Effector memory CD4-positive, alpha-beta T cell (primary cell): Measurements from ENCODE around the gene COL1A2.

Experiments used
- DNase-seq, 3 donors: peaks; one replicate each; pipeline ENCODE4 v3.0.0-alpha.2; 2020
- H3K27ac ChIP-seq: 2 replicates; pipeline ENCODE4 v1.7.0; 2013; ENCODE audit warnings: mild to moderate bottlenecking, low read length, moderate library complexity; ENCODE audit not compliant: insufficient read depth, poor library complexity, severe bottlenecking
- H3K27me3 ChIP-seq: replicated peaks from 2 replicates; pipeline ENCODE4 v1.7.0; 2013; ENCODE audit warnings: mild to moderate bottlenecking, low read length; ENCODE audit not compliant: insufficient read depth, control insufficient read depth, poor library complexity, severe bottlenecking
- H3K36me3 ChIP-seq: 2 replicates; pipeline ENCODE4 v1.7.0; 2013; ENCODE audit warnings: mild to moderate bottlenecking, low read length, moderate library complexity; ENCODE audit not compliant: control insufficient read depth, insufficient read depth
- H3K4me1 ChIP-seq: 2 replicates; pipeline ENCODE4 v1.7.0; 2013; ENCODE audit warnings: low read length, mild to moderate bottlenecking; ENCODE audit not compliant: control insufficient read depth, insufficient read depth, poor library complexity, severe bottlenecking
- H3K4me3 ChIP-seq: 2 replicates; pipeline ENCODE4 v1.7.0; 2013; ENCODE audit warnings: low read length, low read depth, mild to moderate bottlenecking; ENCODE audit not compliant: insufficient read depth, poor library complexity, severe bottlenecking
- H3K9me3 ChIP-seq: 2 replicates; pipeline ENCODE4 v1.7.0; 2013; ENCODE audit warnings: mild to moderate bottlenecking, low read length, moderate library complexity; ENCODE audit not compliant: control insufficient read depth

The COL1A2 gene

DNA sequence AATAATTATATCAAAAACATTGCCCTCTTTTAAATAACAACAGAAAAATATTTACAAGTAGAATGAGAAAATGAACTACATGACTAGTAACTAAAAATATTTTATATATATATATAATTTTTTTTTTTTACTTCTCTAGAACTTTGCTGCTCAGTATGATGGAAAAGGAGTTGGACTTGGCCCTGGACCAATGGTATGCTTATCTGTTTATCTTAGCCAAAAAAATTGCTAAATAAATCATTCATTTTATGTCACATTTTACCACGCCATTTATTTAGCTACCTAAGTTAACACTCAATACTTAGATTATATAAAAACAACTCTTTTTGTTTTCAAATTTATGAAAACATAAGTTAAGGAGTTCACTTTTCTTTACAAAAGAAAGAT lies 6.7 kb downstream of the COL1A2 start:
- Histone ChIP-seq H3K9me3 (no peaks in the 10 kb centered on the region), H3K4me3 (no peak overlapping the region), H3K27me3 (peaks cover 7% of the 10 kb centered on the region), H3K4me1 (no peaks in the 10 kb centered on the region), H3K36me3 (no peaks in the 10 kb centered on the region), H3K27ac (no peak overlapping the region)
- no peak for DNase-seq

DNA sequence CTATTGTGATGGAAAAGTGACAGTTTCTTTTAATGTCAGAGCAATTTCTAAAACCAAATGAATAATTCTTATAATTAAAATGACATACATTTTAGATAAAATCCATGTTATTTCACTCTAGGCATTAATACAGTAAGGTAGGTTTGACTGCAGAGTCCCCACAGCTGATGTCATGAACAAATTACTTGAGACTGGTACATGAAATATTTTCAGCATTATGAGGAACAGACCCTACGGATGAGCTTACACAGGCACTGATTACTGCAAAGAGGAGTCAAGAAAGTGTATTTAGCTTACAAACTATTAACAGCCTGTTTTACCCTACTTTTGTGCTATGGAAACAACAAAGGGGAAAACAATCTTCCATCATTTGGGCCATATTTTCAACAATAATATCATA lies 8.9 kb downstream of the COL1A2 start:
- no peak for DNase-seq
- Histone ChIP-seq H3K4me1 (no peaks in the 10 kb centered on the region), H3K27ac (no peak overlapping the region), H3K27me3 (peaks cover 7% of the 10 kb centered on the region), H3K4me3 (no peak overlapping the region), H3K36me3 (no peaks in the 10 kb centered on the region), H3K9me3 (no peaks in the 10 kb centered on the region)

DNA sequence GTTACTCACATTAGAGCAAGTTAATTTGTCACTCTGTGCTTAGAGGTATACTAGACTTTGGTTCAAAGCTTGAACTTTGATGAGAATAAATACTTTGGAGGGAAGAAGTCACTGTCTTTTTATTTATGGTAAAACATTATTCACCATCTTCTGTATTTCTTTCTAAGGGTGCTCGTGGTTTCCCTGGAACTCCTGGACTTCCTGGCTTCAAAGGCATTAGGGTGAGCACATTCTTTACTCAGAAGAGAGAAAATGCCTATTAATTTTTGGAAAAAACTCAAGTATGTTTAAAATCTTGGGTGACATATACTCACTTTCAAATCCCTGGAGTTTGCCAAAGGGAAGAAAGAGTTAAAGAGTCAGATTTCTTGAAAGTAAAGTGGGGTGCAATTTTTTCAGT lies 10.8 kb downstream of the COL1A2 start:
- H3K27me3 ChIP-seq, result peaks cover 4% of the 10 kb centered on the region
- H3K4me3 ChIP-seq, result no peak overlapping the region
- no peaks in the 10 kb centered on the region for H3K9me3 ChIP-seq
- no peaks in the 10 kb centered on the region for H3K4me1 ChIP-seq
- H3K36me3 ChIP-seq, result no peaks in the 10 kb centered on the region
- no peak overlapping the region for H3K27ac ChIP-seq
- no peak for DNase-seq

DNA sequence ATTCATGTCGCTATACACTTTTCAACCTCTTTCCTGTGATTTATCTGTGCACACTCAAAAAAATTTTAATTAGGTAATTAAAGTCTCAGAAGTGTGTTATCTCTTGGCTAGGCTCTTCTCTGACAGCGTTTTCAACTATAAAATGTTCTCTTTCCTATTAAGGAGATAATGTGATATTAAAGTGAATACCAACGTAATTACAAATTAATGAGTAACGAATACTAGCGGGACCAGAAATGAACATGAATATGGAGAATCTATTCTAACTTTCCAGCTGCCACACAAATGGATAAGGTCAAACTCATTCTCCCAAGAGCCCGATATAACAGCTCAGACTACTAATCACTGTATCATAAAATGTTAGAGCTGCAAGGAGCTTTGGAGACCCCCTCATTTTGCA lies 12.0 kb downstream of the COL1A2 start:
- Histone ChIP-seq H3K4me1 (no peaks in the 10 kb centered on the region), H3K4me3 (no peak overlapping the region), H3K36me3 (no peaks in the 10 kb centered on the region), H3K9me3 (no peaks in the 10 kb centered on the region), H3K27me3 (peaks cover 4% of the 10 kb centered on the region), H3K27ac (no peak overlapping the region)
- DNase-seq, result no peak

DNA sequence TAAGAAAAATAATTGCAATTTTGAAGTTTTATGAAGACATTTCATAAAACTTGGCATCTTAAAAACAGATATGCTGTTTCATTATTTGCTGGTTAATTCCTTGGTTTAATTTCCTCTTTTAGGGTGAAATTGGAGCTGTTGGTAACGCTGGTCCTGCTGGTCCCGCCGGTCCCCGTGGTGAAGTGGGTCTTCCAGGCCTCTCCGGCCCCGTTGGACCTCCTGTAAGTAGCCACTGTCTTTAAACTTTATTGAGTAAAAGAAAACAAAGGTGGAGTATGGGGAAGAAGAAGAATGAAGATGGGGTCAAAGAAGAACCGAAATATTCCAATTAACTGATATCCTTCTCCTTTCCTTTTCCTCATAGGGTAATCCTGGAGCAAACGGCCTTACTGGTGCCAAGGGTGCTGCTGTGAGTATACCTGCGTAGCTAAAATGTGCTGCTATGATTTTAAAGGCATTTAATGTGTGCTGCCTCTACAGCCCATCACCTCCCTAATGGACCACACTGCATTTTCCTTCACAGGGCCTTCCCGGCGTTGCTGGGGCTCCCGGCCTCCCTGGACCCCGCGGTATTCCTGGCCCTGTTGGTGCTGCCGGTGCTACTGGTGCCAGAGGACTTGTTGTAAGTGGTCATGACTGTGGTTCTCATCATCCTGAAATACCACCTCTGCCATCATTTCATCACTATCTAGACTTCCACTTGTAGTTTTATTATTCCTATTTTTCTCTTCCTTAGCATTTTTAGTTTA lies 14.7 kb downstream of the COL1A2 start:
- H3K36me3 ChIP-seq, result no peaks in the 10 kb centered on the region

DNA sequence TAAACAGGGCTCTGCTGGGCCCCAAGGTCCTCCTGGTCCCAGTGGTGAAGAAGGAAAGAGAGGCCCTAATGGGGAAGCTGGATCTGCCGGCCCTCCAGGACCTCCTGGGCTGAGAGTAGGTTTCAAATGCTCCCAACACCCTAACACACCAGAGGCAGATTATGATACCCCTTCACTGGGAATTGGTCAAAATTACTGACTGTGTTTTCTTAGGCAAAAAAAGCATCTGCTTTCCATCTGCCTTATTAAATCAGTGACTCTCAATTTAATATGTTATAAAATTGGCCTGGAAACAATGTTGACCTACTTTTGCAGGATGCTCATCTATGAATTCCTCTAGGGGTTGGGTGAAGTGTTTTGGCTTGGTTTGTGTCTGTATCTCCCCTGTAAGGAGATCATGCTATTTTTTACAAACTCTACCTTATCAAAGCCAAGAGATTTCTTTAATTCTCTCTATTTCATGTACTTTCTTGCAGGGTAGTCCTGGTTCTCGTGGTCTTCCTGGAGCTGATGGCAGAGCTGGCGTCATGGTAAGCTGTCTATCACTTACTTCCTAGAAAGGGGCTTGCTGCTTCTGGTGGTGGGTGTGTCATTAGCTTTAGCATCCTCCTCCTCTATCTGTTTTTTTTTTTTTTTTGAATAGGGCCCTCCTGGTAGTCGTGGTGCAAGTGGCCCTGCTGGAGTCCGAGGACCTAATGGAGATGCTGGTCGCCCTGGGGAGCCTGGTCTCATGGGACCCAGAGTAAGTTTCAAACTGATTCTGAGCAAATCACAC lies 15.9 kb downstream of the COL1A2 start:
- no peak overlapping the region for H3K27ac ChIP-seq
- no peaks in the 10 kb centered on the region for H3K27me3 ChIP-seq
- no peaks in the 10 kb centered on the region for H3K4me1 ChIP-seq
- no peaks in the 10 kb centered on the region for H3K9me3 ChIP-seq
- H3K36me3 ChIP-seq, result no peaks in the 10 kb centered on the region
- H3K4me3 ChIP-seq, result no peak overlapping the region
- no peak for DNase-seq

More for the DNA sequence above, 14.7 kb downstream of the COL1A2 start:
- DNase-seq, result no peak
- no peaks in the 10 kb centered on the region for H3K4me1 ChIP-seq
- H3K4me3 ChIP-seq, result no peak overlapping the region
- no peak overlapping the region for H3K27ac ChIP-seq
- H3K27me3 ChIP-seq, result no peaks in the 10 kb centered on the region
- no peaks in the 10 kb centered on the region for H3K9me3 ChIP-seq

DNA sequence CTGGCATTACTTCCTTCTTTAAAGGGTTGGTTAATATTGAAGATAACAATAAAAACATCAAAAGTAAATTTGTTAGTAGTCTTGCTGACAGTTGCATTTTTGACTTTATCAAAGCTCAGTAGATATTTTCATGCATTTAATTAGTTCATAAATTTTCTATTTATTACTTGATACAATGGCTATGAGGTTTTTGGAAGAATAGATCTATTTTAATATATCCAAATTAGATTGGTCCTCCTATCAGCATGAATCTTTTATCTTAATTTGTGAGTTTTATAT lies 16.4 kb downstream of the COL1A2 start:
- no peak for DNase-seq
- no peaks in the 10 kb centered on the region for H3K4me1 ChIP-seq
- no peak overlapping the region for H3K27ac ChIP-seq
- H3K4me3 ChIP-seq, result no peak overlapping the region
- H3K9me3 ChIP-seq, result no peaks in the 10 kb centered on the region
- no peaks in the 10 kb centered on the region for H3K27me3 ChIP-seq
- no peaks in the 10 kb centered on the region for H3K36me3 ChIP-seq

DNA sequence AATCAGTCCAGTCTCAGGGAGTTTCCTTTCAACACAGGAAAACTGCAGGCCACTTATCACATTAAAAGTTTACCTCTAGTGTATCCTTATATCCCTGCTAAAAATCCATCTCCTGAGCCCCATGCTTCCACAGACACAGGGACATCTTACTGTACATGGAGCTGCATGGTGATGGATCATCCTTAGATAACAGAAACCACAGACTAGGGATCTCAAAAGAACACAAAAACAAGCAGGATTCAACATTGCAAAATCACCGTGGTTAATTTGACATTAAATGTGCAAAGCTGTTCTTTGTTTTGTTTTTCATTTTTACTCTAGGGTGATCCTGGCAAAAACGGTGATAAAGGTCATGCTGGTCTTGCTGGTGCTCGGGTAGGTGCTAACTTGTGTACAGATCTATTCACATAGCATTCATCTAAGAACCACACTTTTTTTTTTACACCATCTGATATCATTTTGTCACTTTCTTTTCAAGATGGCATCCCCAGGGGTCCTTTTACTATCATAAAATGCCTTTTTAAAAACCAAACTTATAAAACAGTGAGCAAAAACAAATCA lies 18.1 kb downstream of the COL1A2 start:
- no peaks in the 10 kb centered on the region for H3K4me1 ChIP-seq
- H3K36me3 ChIP-seq, result no peaks in the 10 kb centered on the region
- H3K27ac ChIP-seq, result no peak overlapping the region
- no peak overlapping the region for H3K4me3 ChIP-seq
- no peaks in the 10 kb centered on the region for H3K27me3 ChIP-seq
- H3K9me3 ChIP-seq, result no peaks in the 10 kb centered on the region
- no peak for DNase-seq

DNA sequence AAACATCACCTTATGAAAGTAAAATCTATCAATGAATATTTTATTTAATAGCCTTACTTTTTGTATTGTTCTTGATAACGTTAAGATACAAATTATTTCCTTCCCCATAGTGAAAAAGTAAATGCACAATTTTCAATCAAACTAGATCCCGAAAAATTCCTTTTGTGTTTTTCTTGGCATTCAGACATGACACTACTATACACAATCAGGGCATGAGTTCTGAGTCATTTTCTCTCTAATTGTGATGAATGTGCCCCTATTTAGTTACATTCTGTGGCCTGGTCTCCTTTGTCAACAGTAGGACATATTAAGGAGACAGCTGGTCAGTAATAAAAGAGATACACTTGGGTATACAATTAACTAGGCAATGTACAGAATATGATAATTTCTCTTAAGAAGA lies 19.8 kb downstream of the COL1A2 start:
- Histone ChIP-seq H3K27ac (no peak overlapping the region), H3K4me1 (no peaks in the 10 kb centered on the region), H3K9me3 (no peaks in the 10 kb centered on the region), H3K27me3 (no peaks in the 10 kb centered on the region), H3K36me3 (no peaks in the 10 kb centered on the region), H3K4me3 (no peak overlapping the region)
- DNase-seq, result no peak

DNA sequence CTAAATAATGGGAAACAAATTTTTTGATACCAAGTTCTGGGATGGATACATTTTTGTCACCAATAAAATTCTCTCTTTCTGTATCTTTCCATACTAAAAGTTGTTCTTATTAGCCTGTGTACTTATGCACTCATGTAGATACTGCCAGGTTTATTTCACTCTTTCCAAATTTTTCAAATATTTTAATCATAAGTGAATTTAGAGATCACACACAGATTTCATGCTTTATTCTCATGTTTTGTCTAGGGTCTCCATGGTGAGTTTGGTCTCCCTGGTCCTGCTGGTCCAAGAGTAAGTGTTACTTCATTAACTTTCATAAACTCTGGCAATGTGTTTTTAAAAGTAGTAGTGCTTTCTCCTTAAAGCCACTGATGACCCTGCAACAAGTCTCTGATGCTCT lies 20.3 kb downstream of the COL1A2 start:
- Histone ChIP-seq H3K4me3 (no peak overlapping the region), H3K4me1 (no peaks in the 10 kb centered on the region), H3K9me3 (no peaks in the 10 kb centered on the region), H3K27me3 (no peaks in the 10 kb centered on the region), H3K27ac (no peak overlapping the region), H3K36me3 (no peaks in the 10 kb centered on the region)
- DNase-seq, result no peak
